BE2C (cell line): ENCODE results near the gene C8G.

ENCODE experiments used
- DNase-seq: peaks from one replicate; pipeline ENCODE4 v3.0.0-alpha.2; 2020
- H3K27me3 ChIP-seq: fragments of 250-450 bp; sonication (Bioruptor Pico); 2 replicates; pipeline ENCODE4 v1.5.1; 2020; ENCODE audit warnings: mild to moderate bottlenecking
- H3K36me3 ChIP-seq: fragments of 250-450 bp; sonication (Bioruptor Pico); 2 replicates; pipeline ENCODE4 v1.5.1; 2020; ENCODE audit warnings: mild to moderate bottlenecking
- H3K4me1 ChIP-seq: fragments of 250-450 bp; sonication (Bioruptor Pico); 2 replicates; pipeline ENCODE4 v1.5.1; 2020
- H3K4me3 ChIP-seq: 2 replicates; pipeline ENCODE4 v1.5.1; 2011; ENCODE audit warnings: low read depth, low read length
- H3K9me3 ChIP-seq: fragments of 250-450 bp; sonication (Bioruptor Pico); 2 replicates; pipeline ENCODE4 v1.5.1; 2020
- TF ChIP-seq, protein P1 (sequence below): IDR thresholded peaks from 2 replicates; pipeline ENCODE4 v1.5.1; 2012; ENCODE audit warnings: mild to moderate bottlenecking, low read depth, low read length

C8G gene

DNA sequence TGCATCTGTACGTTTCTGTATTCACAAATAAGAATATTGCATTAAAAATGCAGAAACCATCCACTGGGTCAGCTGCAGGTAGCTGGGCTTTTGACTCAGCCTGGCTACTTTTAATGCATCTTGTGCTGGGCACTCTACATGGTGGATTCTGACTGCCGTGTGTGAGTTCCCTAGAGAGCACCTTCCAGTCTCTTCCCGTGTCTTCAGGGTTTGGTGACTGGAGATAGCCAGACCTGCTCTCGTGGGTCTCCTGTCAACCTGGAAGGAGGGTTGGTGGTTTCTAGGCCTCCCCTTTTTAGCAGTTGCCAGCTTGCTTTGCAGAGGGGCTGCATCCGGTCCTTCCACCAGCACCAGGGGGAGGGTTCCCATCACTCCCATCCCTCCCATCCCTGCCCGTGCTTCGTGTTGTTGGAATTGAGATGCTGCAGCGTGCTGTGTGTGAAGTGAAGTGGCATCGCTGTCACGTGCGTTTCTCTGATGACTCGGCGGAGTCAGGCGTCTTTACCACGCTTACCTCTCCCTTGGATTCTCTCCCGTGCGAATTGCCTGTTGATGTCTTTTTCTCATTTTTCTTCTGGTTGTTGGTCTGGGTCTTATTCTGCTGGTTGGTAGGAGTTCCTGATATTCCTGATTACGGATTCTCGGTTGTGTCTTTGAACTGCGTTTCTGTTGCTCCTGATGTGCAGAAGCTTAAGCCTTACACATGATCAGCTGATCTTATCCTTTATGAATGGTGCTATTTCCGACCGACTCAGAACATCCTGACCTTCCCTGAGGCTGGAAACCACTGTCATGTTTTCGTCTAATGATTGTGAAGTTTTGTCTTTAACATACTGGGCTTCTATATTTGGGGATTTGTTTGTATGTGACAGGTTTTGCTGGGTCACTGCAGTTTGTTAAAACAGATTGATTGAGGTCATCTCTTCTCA, 17.4 kb upstream of the C8G start:
- no peaks in the 10 kb centered on the region for H3K9me3 ChIP-seq
- DNase-seq, result no peak
- TF ChIP-seq, protein P1, sequence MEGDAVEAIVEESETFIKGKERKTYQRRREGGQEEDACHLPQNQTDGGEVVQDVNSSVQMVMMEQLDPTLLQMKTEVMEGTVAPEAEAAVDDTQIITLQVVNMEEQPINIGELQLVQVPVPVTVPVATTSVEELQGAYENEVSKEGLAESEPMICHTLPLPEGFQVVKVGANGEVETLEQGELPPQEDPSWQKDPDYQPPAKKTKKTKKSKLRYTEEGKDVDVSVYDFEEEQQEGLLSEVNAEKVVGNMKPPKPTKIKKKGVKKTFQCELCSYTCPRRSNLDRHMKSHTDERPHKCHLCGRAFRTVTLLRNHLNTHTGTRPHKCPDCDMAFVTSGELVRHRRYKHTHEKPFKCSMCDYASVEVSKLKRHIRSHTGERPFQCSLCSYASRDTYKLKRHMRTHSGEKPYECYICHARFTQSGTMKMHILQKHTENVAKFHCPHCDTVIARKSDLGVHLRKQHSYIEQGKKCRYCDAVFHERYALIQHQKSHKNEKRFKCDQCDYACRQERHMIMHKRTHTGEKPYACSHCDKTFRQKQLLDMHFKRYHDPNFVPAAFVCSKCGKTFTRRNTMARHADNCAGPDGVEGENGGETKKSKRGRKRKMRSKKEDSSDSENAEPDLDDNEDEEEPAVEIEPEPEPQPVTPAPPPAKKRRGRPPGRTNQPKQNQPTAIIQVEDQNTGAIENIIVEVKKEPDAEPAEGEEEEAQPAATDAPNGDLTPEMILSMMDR, result no peak
- peaks cover 44% of the 10 kb centered on the region for H3K36me3 ChIP-seq
- 0 out of 2 replicates have a peak, but pooled peaks cover 3% of the 10 kb centered on the region for H3K4me1 ChIP-seq
- H3K4me3 ChIP-seq, result no peak overlapping the region
- no peaks in the 10 kb centered on the region for H3K27me3 ChIP-seq

DNA sequence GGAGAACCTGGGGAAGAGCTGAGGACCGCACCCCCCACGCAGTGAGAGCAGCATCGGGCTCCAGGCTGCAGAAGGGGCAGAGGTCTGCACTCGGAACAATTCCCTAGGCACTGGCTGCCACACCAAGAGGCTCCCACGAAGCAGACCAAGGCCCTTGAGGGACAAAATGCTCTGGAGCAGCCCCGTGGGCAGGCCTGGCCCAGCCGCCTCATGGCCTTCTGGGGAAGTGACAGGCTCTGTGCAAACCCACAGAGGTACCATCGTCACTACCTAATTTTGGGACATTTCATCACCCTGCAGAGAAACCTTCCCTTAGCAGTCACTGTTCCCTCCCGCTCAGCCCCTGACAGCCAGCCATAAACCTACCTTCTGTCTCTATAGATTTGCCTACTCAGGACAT, 16.5 kb upstream of the C8G start:
- Histone ChIP-seq H3K4me1 (0 out of 2 replicates have a peak, but pooled peaks cover 3% of the 10 kb centered on the region), H3K4me3 (no peak overlapping the region), H3K9me3 (no peaks in the 10 kb centered on the region), H3K36me3 (peaks cover 40% of the 10 kb centered on the region), H3K27me3 (no peaks in the 10 kb centered on the region)
- TF ChIP-seq, protein P1, result no peak
- no peak for DNase-seq

DNA sequence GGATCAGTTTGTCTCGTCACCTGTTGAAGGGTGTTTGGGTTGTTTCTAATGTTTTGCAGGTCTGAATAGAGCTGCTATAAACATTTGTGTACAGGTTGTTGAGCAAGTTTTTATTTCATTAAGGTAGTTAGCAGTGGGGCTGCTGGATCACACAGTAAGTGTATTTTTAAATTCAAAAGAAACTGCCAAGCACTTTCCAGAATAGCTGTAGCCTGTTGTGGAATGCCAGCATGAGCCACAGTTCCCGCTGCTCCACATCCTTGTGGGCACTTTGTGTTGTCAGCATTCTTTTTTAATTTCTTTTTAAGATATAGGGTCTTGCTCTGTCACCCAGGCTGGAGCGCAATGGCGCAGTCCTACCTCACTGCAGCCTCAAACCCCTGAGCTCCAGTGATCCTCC, 15.0 kb upstream of the C8G start:
- 0 out of 2 replicates have a peak, but pooled peaks cover 3% of the 10 kb centered on the region for H3K4me1 ChIP-seq
- H3K27me3 ChIP-seq, result no peaks in the 10 kb centered on the region
- no peak for DNase-seq
- TF ChIP-seq, protein P1, result no peak
- no peak overlapping the region for H3K4me3 ChIP-seq
- H3K9me3 ChIP-seq, result no peaks in the 10 kb centered on the region
- peaks cover 36% of the 10 kb centered on the region for H3K36me3 ChIP-seq

DNA sequence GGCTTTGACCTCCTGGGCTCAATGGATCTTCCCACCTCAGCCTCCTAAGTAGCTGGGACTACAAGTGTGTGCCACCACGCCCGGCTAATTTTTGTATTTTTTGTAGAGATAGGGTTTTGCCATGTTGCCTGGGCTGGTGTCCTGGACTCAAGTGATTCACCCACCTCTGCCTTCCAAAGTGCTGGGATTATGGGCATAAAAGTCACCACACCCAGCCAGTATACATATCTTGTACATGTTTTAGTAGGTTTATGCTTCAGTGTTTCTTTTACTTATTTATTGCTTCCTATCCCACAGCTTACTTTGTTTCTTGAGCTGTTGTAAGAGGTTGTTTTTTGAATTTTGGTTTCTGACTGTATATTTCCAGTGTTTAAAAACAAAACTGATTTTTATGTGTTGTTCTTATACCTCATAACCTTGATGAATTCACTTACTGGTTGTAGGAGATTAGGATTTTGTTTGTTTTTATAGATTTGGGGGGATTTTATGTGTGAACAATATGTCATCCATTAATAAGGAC, 13.4 kb upstream of the C8G start:
- peaks cover 23% of the 10 kb centered on the region for H3K36me3 ChIP-seq
- 0 out of 2 replicates have a peak, but pooled peaks cover 3% of the 10 kb centered on the region for H3K4me1 ChIP-seq
- no peaks in the 10 kb centered on the region for H3K27me3 ChIP-seq
- DNase-seq, result no peak
- no peak overlapping the region for H3K4me3 ChIP-seq
- TF ChIP-seq, protein P1, result no peak
- no peaks in the 10 kb centered on the region for H3K9me3 ChIP-seq

DNA sequence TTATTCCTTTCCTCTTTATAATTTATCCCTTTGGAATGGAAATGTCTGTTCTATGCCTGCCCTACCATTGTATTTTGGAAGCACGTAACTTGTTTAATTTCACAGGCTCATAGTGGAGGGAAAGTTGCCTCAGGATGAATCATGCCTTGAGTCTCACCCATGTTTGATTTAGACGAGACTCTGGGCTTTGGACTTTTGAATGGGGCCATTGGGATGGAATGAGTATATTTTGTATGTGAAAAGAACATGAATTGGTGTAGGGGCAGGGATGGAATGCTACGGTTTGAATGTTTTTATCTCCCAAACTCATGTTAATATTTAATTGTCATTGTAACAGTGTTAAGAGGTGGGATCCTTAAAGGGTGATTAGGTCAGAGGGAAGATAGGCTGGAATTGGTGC, 10.8 kb upstream of the C8G start:
- H3K27me3 ChIP-seq, result no peaks in the 10 kb centered on the region
- TF ChIP-seq, protein P1, result no peak
- DNase-seq, result no peak
- H3K36me3 ChIP-seq, result peaks cover 23% of the 10 kb centered on the region
- H3K4me3 ChIP-seq, result no peak overlapping the region
- H3K9me3 ChIP-seq, result no peaks in the 10 kb centered on the region
- H3K4me1 ChIP-seq, result no peaks in the 10 kb centered on the region

DNA sequence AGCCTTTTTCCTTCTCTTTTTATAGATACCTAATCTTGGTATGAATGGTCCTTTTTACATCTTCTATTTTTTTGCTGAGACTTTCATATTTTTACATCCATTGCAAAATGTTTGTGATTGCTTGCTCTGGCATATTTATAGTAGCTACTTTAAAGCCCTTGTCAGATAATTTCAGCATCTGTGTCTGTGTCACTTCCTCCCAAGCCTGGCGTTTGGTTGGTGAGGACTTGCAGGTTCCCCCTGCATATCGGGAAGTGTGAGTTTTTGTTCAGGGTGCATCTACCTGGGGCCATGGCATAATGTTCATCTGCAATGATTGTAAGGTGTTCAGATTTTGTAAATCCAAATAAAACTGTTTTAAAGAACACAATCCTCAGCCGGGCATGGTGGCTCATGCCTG, 9.4 kb upstream of the C8G start:
- TF ChIP-seq, protein P1, result no peak
- H3K9me3 ChIP-seq, result no peaks in the 10 kb centered on the region
- no peaks in the 10 kb centered on the region for H3K4me1 ChIP-seq
- H3K36me3 ChIP-seq, result peaks cover 32% of the 10 kb centered on the region
- H3K27me3 ChIP-seq, result no peaks in the 10 kb centered on the region
- DNase-seq, result no peak
- H3K4me3 ChIP-seq, result no peak overlapping the region
